Fibroblast of lung (primary cell): ENCODE data around the gene VIPR2.

Experiments used
- EZH2 ChIP-seq: IDR thresholded peaks from 2 replicates; pipeline ENCODE4 v1.5.1; 2012; ENCODE audit warnings: low read length, control low read depth, mild to moderate bottlenecking; ENCODE audit errors: missing control alignments
- TF ChIP-seq, protein P1 (sequence below), 2 donors: IDR thresholded peaks in 1 of 2; conservative IDR thresholded peaks in 1 of 2; 1 replicate in 1 of 2; 2 replicates in 1 of 2; pipeline ENCODE4 v1.5.1; 2011 to 2012; ENCODE audit warnings: low read length in 2 of 2, control low read depth in 1 of 2, inconsistent platforms in 1 of 2, low read depth in 1 of 2, mild to moderate bottlenecking in 1 of 2

DNA sequence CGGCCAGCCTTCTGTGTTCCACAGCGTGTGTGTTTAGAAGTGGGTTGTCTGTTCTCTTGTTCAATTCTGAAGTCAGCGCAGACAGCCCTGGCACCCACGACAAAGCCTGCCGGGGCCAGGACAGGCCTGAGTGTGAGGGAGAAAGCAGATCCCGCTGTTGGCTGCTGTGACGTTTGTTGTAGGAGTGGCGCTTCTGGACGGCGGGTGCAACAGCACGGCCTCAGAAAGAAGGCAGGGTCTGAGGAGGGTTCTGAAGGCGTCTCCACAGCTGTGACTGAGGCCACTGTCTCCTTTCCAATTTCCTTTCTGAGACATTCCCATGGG is 76.2 kb downstream of the VIPR2 start:
- TF ChIP-seq, protein P1, sequence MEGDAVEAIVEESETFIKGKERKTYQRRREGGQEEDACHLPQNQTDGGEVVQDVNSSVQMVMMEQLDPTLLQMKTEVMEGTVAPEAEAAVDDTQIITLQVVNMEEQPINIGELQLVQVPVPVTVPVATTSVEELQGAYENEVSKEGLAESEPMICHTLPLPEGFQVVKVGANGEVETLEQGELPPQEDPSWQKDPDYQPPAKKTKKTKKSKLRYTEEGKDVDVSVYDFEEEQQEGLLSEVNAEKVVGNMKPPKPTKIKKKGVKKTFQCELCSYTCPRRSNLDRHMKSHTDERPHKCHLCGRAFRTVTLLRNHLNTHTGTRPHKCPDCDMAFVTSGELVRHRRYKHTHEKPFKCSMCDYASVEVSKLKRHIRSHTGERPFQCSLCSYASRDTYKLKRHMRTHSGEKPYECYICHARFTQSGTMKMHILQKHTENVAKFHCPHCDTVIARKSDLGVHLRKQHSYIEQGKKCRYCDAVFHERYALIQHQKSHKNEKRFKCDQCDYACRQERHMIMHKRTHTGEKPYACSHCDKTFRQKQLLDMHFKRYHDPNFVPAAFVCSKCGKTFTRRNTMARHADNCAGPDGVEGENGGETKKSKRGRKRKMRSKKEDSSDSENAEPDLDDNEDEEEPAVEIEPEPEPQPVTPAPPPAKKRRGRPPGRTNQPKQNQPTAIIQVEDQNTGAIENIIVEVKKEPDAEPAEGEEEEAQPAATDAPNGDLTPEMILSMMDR (conservative IDR thresholded peaks at IDR 0.05 in 1 of 2, IDR thresholded peaks at IDR 0.05 in 1 of 2; ENCODE audit: low read depth in 1 of 2, low read length in 2 of 2): no peak
- no peak for TF ChIP-seq EZH2
